Chondrocyte (in vitro differentiated cells): ENCODE data around the gene ALDH9A1. TPM values are rescaled to one million over a fixed set of nuclear protein-coding genes. Genes with fewer than 3 reads are reported as not detected.

Experiments used
- DNase-seq: peaks from one replicate; pipeline ENCODE4 v3.0.0; 2021; ENCODE audit warnings: mixed read lengths, low spot score
- H3K27ac Mint-ChIP-seq: one replicate; pipeline ENCODE4 v1.8.0; 2021; ENCODE audit warnings: mild to moderate bottlenecking, moderate library complexity, mixed read lengths; ENCODE audit not compliant: unreplicated experiment
- H3K27me3 Mint-ChIP-seq: 2 replicates; pipeline ENCODE4 v1.8.0; 2021; ENCODE audit warnings: low read depth, mixed read lengths
- H3K36me3 Mint-ChIP-seq: 2 replicates; pipeline ENCODE4 v1.8.0; 2021; ENCODE audit warnings: low read depth, mixed read lengths
- H3K4me1 Mint-ChIP-seq: 2 replicates; pipeline ENCODE4 v1.8.0; 2021; ENCODE audit warnings: low read depth, mild to moderate bottlenecking, mixed read lengths
- H3K4me3 Mint-ChIP-seq: one replicate; pipeline ENCODE4 v1.8.0; 2021; ENCODE audit warnings: mild to moderate bottlenecking, moderate library complexity, mixed read lengths; ENCODE audit not compliant: unreplicated experiment
- H3K9me3 Mint-ChIP-seq: 2 replicates; pipeline ENCODE4 v1.8.0; 2021; ENCODE audit warnings: low read depth, mixed read lengths
- CTCF ChIP-seq: fragments of 200-600 bp; sonication (generic); IDR thresholded peaks from 2 replicates; pipeline ENCODE4 v1.5.0; 2021; ENCODE audit warnings: antibody characterized with exemption, mild to moderate bottlenecking, moderate library complexity
- total RNA-seq: library from RNA; stranded (reverse); gene quantifications from 3 replicates; pipeline ENCODE4 v1.2.1, GENCODE V29; 2021

ALDH9A1 gene
- total RNA-seq, 1 donor from 2014 or later: 34.6 TPM

- no peak for DNase-seq
- H3K27me3 Mint-ChIP-seq: peaks cover 44% of the 10 kb centered on the region
- no peak overlapping the region for H3K27ac Mint-ChIP-seq
- peaks cover 2% of the 10 kb centered on the region for H3K36me3 Mint-ChIP-seq
- no peaks in the 10 kb centered on the region for H3K4me1 Mint-ChIP-seq
- no peak overlapping the region for H3K4me3 Mint-ChIP-seq
- H3K9me3 Mint-ChIP-seq: peaks cover 7% of the 10 kb centered on the region
- TF ChIP-seq CTCF: no peak
These were observed 82.2 kb downstream of the ALDH9A1 start for GRCh38 chr1:165616054-165616612.

Other genes with a start within 250 kb of the ALDH9A1 start
- gene LRRC52, start 154.6 kb downstream of the ALDH9A1 start, total RNA-seq: not detected in 3 replicates
- gene MGST3, start 67.3 kb downstream of the ALDH9A1 start, total RNA-seq: 154 to 167 TPM (median 165 TPM) in 3 replicates
- 89.0 to 114 TPM (median 98.6 TPM) in 3 replicates for gene TMCO1, start 70.3 kb upstream of the ALDH9A1 start, total RNA-seq
- 42.1 to 52.2 TPM (median 44.2 TPM) in 3 replicates for gene UCK2, start 129.1 kb upstream of the ALDH9A1 start, total RNA-seq